ENCODE measurements around the gene NFATC1. TPM values are rescaled to one million over a fixed set of nuclear protein-coding genes. Genes with fewer than 3 reads are reported as not detected.

NFATC1 gene
- total RNA-seq, 1 donor from 2014 or later, result 64.1 TPM

DNA sequence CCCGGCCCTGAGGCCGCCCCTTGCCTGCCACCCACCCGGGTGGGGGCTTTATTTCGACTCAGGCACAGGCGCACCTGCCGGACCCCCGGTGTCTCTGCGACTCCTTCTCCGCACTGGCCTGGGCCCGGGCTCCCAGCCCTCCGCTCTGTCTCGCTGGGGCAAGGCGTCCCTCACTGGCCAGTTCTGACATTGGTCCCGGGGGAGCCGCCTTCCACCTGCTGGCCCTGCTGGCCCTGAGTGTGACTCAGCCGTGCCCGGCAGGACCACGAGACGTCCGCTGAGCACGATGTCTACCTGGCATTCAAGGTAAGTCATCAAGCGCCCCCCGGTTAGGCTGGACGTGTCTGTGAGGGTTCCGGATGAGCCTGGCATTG lies 152.3 kb downstream of the NFATC1 start:
- Histone ChIP-seq H3K4me3 (no peak overlapping the region), H3K27ac (no peak overlapping the region), H3K36me3 (no peaks in the 10 kb centered on the region), H3K27me3 (no peaks in the 10 kb centered on the region), H3K4me1 (no peaks in the 10 kb centered on the region), H3K9me3 (no peaks in the 10 kb centered on the region)
- intact Hi-C loops (cut with DNase I), result no loop called here
- TF ChIP-seq, protein P1, sequence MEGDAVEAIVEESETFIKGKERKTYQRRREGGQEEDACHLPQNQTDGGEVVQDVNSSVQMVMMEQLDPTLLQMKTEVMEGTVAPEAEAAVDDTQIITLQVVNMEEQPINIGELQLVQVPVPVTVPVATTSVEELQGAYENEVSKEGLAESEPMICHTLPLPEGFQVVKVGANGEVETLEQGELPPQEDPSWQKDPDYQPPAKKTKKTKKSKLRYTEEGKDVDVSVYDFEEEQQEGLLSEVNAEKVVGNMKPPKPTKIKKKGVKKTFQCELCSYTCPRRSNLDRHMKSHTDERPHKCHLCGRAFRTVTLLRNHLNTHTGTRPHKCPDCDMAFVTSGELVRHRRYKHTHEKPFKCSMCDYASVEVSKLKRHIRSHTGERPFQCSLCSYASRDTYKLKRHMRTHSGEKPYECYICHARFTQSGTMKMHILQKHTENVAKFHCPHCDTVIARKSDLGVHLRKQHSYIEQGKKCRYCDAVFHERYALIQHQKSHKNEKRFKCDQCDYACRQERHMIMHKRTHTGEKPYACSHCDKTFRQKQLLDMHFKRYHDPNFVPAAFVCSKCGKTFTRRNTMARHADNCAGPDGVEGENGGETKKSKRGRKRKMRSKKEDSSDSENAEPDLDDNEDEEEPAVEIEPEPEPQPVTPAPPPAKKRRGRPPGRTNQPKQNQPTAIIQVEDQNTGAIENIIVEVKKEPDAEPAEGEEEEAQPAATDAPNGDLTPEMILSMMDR (IDR thresholded peaks at IDR 0.05), result no peak
- peak in 1 of 2 donors; percentile 57 for DNase-seq (ENCODE audit: low spot score in 2 of 2)

GRCh38 chr18:79548621-79548985 lies 152.9 kb downstream of the NFATC1 start:
- DNase-seq (ENCODE audit: low spot score in 2 of 2), result peak in 1 of 2 donors; percentile 48
- Histone ChIP-seq H3K27ac (no peak overlapping the region), H3K4me3 (no peak overlapping the region), H3K27me3 (no peaks in the 10 kb centered on the region), H3K4me1 (no peaks in the 10 kb centered on the region), H3K36me3 (no peaks in the 10 kb centered on the region), H3K9me3 (no peaks in the 10 kb centered on the region)
- intact Hi-C loops (cut with DNase I), result no loop called here
- TF ChIP-seq, protein P1 (IDR thresholded peaks at IDR 0.05), result no peak

DNA sequence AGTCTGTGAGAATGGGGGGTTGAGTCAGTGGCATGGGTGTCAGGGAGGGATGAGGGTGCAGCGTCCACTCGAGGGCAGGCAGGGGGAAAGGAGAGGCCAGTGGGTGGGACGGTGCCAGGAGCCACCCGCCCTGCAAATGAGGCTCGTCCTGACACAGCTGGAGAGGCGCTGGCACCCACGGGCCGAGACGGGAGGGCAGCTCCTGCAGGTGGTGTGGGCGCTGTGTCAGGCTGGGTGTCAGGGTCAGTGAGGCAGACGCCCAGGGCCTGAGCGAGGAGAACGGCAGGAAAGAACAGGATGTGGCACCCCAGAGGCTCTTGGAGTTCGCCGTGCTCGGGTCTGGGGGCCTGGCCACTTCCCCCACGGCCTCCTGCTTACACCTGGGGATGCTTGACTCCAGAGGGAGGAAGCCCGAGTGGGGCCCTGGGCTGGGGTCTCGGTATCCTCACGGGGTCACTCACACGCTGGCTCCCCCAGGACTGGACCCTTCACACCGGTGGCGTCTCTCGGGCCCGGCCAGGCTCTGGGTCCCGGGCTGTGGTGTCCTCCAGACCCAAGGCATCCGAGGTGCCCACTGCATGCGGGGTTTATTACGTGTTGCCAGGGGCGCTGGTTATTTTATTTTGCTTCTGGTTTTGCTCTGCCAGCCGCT lies 153.4 kb downstream of the NFATC1 start:
- H3K27me3 ChIP-seq, result no peaks in the 10 kb centered on the region
- DNase-seq (ENCODE audit: low spot score in 2 of 2), result peak in 1 of 2 donors; percentile 57
- intact Hi-C loops (cut with DNase I), result no loop called here
- H3K4me3 ChIP-seq, result no peak overlapping the region
- no peaks in the 10 kb centered on the region for H3K4me1 ChIP-seq
- no peaks in the 10 kb centered on the region for H3K36me3 ChIP-seq
- no peaks in the 10 kb centered on the region for H3K9me3 ChIP-seq
- TF ChIP-seq, protein P1 (IDR thresholded peaks at IDR 0.05), result no peak
- H3K27ac ChIP-seq, result no peak overlapping the region

GRCh38 chr18:79549638-79550000 lies 153.9 kb downstream of the NFATC1 start:
- DNase-seq (ENCODE audit: low spot score in 2 of 2), result no peak
- Histone ChIP-seq H3K4me1 (no peaks in the 10 kb centered on the region), H3K36me3 (no peaks in the 10 kb centered on the region), H3K9me3 (no peaks in the 10 kb centered on the region), H3K27ac (no peak overlapping the region), H3K27me3 (no peaks in the 10 kb centered on the region), H3K4me3 (no peak overlapping the region)
- intact Hi-C loops (cut with DNase I), result no loop called here
- TF ChIP-seq, protein P1 (IDR thresholded peaks at IDR 0.05), result no peak

GRCh38 chr18:79552140-79552631 lies 156.5 kb downstream of the NFATC1 start:
- Histone ChIP-seq H3K4me3 (no peak overlapping the region), H3K4me1 (no peaks in the 10 kb centered on the region), H3K27ac (no peak overlapping the region), H3K27me3 (no peaks in the 10 kb centered on the region), H3K9me3 (no peaks in the 10 kb centered on the region), H3K36me3 (no peaks in the 10 kb centered on the region)
- intact Hi-C loops (cut with DNase I), result no loop called here
- TF ChIP-seq, protein P1 (IDR thresholded peaks at IDR 0.05), result no peak
- peak in 1 of 2 donors; percentile 40 for DNase-seq (ENCODE audit: low spot score in 2 of 2)

DNA sequence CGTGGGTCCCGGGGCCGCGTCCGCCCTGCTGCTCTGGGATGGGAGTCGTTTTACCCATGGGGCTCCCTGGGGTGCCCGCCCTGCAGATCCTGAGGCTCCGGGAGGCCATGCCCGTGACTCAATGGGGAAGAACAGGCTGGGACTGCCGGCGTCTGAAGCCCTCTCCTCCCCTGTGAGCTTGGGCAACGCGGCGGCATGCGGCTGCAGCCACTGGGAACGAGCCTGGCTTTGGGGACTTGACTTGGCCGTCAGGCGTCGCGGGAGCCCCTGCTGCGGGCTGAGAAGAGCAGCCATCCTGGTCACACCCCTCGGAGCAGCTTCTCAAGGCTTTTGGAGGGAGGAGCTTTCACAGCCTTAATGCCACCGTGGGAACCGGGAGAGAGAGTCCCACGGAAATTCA lies 157.0 kb downstream of the NFATC1 start:
- H3K36me3 ChIP-seq, result no peaks in the 10 kb centered on the region
- intact Hi-C loops (cut with DNase I), result no loop called here
- no peaks in the 10 kb centered on the region for H3K4me1 ChIP-seq
- no peak overlapping the region for H3K4me3 ChIP-seq
- H3K9me3 ChIP-seq, result no peaks in the 10 kb centered on the region
- TF ChIP-seq, protein P1 (IDR thresholded peaks at IDR 0.05), result no peak
- no peaks in the 10 kb centered on the region for H3K27me3 ChIP-seq
- no peak overlapping the region for H3K27ac ChIP-seq
- DNase-seq (ENCODE audit: low spot score in 2 of 2), result peak in 1 of 2 donors; percentile 45

Data from ascending aorta (tissue), 2 donors.